MG63 (cell line): Measurements from ENCODE around the gene PARP6. TPM values are rescaled to one million over a fixed set of nuclear protein-coding genes. Genes with fewer than 3 reads are reported as not detected.
A peak's percentile ranks its signal among the peaks of the same experiment; 100 is the strongest.

Source experiments
- DNase-seq: peaks from one replicate; pipeline ENCODE4 v3.0.0-alpha.2; 2020
- H3K27me3 ChIP-seq: fragments of 250-450 bp; sonication (Bioruptor Pico); 2 replicates; pipeline ENCODE4 v1.5.1; 2020; ENCODE audit warnings: mild to moderate bottlenecking, moderate library complexity
- H3K36me3 ChIP-seq: fragments of 250-450 bp; sonication (Bioruptor Pico); 2 replicates; pipeline ENCODE4 v1.5.1; 2020; ENCODE audit warnings: mild to moderate bottlenecking, moderate library complexity
- H3K4me3 ChIP-seq: fragments of 250-450 bp; sonication (Bioruptor Pico); 2 replicates; pipeline ENCODE4 v1.5.1; 2020; ENCODE audit warnings: mild to moderate bottlenecking, moderate library complexity
- H3K9me3 ChIP-seq: fragments of 250-450 bp; sonication (Bioruptor Pico); 2 replicates; pipeline ENCODE4 v1.5.1; 2020; ENCODE audit warnings: mild to moderate bottlenecking, moderate library complexity
- total RNA-seq: library from RNA; depleted of rRNA; stranded (reverse); fragments of >200 nt; shearing (Covaris generic); gene quantifications from 2 replicates; pipeline ENCODE4 v1.2.3, GENCODE V29; 2014; ENCODE audit warnings: low replicate concordance

The PARP6 gene
- total RNA-seq, 1 experiment from 2014 or later, result 28.4 TPM

DNA sequence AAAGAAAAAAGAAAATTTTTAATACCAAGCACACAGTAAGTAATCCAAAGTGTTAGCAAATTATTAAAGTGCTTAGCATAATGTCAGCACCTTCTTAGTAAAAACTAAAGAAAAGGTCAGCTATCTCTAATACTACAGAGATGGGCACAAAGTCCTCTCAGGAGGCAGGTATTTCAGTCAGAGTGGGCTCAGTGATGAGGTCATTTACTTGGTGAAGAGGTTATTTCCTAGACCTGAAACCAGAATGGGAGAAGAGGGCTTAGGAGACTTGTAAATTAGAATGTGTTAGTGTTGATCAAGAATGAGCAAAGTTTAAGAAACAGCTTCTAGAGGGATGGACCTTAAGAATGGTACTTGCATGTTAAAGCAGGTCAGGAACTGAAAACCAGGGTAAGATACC lies 32.7 kb downstream of the PARP6 start:
- Histone ChIP-seq H3K36me3 (peaks cover 50% of the 10 kb centered on the region), H3K4me3 (no peak overlapping the region), H3K9me3 (no peaks in the 10 kb centered on the region), H3K27me3 (no peaks in the 10 kb centered on the region)
- DNase-seq, result no peak

DNA sequence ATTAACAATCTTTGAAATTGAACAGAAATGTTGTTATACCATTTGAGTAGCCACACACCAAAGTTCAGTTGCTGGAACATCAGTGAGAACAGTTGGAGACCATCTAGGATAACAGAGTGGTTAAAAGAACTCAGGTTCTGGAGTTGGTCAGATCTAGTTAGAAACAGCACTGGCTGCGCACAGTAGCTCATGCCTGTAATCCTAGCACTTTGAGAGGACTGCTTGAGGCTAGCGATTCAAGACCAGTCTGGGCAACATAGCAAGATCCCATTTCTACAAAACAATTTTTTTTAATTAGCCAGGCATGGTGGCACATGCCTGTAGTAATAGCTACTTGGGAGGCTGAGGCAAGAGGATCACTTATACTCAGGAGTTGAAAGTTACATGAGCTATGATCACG lies 33.8 kb downstream of the PARP6 start:
- H3K27me3 ChIP-seq, result no peaks in the 10 kb centered on the region
- no peaks in the 10 kb centered on the region for H3K9me3 ChIP-seq
- DNase-seq, result no peak
- H3K4me3 ChIP-seq, result no peak overlapping the region
- peaks cover 40% of the 10 kb centered on the region for H3K36me3 ChIP-seq

DNA sequence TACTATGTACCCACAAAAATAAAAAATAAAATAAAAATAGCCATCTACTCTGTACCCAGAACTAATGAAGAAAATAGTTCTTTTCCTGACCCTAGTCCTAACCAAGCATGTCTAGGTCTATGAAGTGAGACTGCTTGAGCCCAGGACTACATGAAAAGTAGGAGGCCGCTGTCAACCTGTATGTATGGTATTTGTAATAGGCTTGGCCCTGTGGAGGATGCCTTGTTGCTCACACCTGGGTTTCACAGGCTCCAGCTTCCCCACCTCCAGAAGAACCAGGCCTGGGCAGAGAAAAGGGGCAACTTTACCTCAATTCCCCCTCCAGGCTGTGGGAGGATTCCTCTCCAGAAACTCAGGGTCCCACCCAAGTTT lies 34.5 kb downstream of the PARP6 start:
- no peaks in the 10 kb centered on the region for H3K27me3 ChIP-seq
- no peak overlapping the region for H3K4me3 ChIP-seq
- DNase-seq, result no peak
- H3K9me3 ChIP-seq, result no peaks in the 10 kb centered on the region
- H3K36me3 ChIP-seq, result peaks cover 32% of the 10 kb centered on the region

DNA sequence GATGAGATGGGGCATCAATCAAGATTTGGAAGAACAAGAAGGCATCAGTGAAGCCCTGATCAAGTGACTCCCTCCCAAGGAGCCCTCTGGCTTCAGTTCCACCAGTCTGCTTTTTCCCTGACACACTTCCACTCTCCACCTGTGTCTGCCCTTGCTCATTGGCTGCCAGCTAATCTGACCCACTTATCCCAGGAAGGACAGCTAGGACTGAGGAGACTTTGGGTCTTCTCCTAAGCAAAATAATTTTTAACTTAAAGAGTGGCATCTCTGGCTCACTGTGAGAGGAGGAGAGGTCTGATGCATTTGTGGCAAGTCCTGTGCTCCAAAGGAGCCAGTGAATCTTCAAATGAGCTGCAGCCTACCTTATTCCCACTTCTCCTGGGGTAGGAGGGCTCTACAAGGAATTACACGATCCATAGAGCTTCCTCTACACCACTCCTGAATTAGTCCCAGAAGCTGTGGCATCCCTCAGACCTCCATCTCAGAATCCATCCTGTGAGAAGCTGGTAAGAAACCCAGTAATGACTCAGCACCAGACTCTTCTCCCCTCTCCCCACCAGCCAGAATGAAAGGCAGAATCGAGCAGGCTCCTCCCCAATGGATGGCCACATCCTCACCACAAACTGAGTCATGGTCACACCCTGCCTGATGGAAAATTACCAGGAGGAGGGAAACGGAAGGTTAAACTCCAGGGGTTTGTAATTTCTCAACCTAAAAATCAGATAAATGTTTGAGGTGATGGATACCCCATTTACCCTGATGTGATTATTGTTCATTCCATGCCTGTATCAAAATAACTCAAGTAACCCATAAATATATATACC lies 35.1 kb downstream of the PARP6 start:
- Histone ChIP-seq H3K27me3 (no peaks in the 10 kb centered on the region), H3K4me3 (peak overlapping the region; percentile 24), H3K36me3 (peaks cover 26% of the 10 kb centered on the region), H3K9me3 (no peaks in the 10 kb centered on the region)
- peak; percentile 94 for DNase-seq

DNA sequence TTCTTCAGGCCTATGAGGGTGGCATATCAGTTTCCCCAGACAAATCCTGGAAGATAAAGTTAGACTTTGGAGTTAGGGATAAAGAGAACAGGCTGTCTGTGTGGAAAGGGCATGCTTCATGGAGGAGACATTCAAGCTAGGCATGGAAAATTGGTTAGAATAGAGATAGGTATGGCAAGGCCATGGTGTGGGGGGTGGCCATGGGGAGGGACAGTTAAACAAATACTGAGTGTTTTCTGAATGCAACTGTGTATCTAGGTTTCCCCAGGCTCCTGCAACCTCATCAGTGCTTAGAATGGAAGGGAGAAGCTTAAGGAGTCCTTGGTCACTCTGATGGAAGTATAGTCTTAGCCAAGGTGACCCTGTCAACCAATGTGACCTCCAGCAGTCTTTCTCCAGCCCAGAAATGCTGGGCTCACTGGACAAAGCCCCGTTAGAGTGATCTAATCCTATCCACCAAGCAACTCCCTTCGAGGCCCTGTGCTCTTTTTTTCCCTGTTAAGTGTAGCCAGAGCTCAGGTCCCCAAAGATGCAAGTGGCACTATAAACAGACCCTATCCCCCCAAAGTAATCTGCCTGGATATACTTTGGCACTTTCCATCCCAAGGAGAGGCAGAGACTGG lies 35.9 kb downstream of the PARP6 start:
- DNase-seq, result no peak
- peak overlapping the region; percentile 24 for H3K4me3 ChIP-seq

GRCh38 chr15:72235298-72235697 lies 37.1 kb downstream of the PARP6 start:
- Histone ChIP-seq H3K9me3 (no peaks in the 10 kb centered on the region), H3K27me3 (no peaks in the 10 kb centered on the region), H3K36me3 (peaks cover 8% of the 10 kb centered on the region), H3K4me3 (no peak overlapping the region)
- no peak for DNase-seq

More for the DNA sequence above, 35.9 kb downstream of the PARP6 start:
- Histone ChIP-seq H3K27me3 (no peaks in the 10 kb centered on the region), H3K36me3 (peaks cover 19% of the 10 kb centered on the region), H3K9me3 (no peaks in the 10 kb centered on the region)

GRCh38 chr15:72233769-72234168 lies 38.6 kb downstream of the PARP6 start:
- no peak overlapping the region for H3K4me3 ChIP-seq
- H3K27me3 ChIP-seq, result no peaks in the 10 kb centered on the region
- no peaks in the 10 kb centered on the region for H3K9me3 ChIP-seq
- no peak for DNase-seq
- H3K36me3 ChIP-seq, result peaks cover 11% of the 10 kb centered on the region

DNA sequence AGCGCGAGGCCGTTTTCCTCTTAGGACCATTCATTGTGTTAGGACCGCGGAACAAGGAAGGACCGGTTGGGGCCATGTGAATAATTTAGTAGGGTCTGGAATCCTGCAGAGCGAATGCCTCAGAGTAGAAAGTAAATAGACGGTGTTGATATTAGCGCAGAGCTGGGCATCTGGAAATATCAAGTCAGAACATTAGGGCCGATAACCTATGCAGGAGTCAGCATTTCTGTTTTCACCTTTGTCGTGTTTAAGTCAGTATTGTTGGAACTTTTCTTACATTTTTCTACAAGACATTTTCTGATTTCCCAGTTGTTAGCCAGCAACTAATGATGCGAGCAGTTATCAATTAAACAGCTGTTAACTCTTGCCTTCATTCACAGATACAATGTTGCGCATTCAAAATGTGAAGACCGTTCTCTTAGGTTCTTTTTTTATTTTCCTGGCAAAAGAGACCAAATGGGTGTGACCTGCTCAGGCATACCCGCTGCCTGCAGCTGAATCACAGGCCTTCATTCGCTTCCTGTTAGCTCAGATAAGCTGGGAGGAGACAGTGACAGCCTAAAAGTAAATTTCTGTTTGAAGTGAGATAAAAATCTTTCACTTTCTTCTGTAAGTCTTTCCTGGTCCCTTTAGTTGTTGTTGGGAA lies 40.4 kb downstream of the PARP6 start:
- Histone ChIP-seq H3K36me3 (peaks cover 19% of the 10 kb centered on the region), H3K9me3 (no peaks in the 10 kb centered on the region), H3K4me3 (peak overlapping the region; percentile 86), H3K27me3 (no peaks in the 10 kb centered on the region)
- DNase-seq, result peak; percentile 80

DNA sequence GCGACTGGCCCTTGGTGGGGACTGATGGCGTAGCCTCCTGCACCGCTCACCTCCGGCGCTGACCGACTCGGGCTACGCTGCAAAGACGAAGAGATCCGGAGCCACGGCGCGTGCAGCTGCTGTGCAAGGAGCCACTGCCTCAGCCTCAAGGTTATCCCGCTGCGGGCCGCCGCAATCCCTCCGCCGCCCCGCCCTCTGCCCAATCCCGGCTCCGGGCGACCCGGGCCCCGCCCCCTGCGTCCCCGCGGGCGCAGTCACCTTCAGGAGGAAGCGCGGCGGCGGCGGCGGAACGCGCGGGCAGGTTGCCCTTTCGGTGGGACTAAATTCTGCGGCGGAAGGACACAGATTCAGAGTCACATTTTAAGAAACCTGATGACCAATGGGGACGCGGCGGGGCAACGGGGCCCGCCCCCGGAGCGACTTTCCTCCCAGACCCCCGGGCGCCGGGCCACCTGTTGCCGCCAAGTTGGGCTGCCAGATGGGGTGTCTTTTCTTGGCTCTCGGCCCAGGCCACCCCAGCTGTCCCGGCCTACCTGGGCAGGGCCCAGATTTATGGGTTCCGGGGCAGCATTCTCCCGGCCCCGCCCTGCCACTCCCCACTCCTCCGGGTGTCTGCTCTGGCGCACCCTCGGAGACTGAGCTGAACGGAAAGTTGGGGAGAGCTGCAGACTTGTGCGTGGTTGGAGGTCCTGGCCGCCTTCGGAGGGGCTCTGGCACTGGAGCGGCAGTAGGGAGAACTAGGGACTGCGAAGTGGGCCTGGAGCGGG lies 41.1 kb downstream of the PARP6 start, which contains the start of gene PKM:
PKM (minus strand) TSS at position 125 of the 767 bp plus-strand sequence. CDS start 12,093 bp downstream, outside the sequence.
- DNase-seq, result peak; percentile 99
- Histone ChIP-seq H3K4me3 (peak within 1 kb of the TSS; percentile 86), H3K36me3 (peaks cover 20% of the 10 kb centered on the region), H3K27me3 (no peaks in the 10 kb centered on the region), H3K9me3 (no peaks in the 10 kb centered on the region)

GRCh38 chr15:72230197-72231065 lies 41.9 kb downstream of the PARP6 start:
- Histone ChIP-seq H3K4me3 (peak overlapping the region; percentile 86), H3K9me3 (no peaks in the 10 kb centered on the region), H3K36me3 (peaks cover 28% of the 10 kb centered on the region), H3K27me3 (no peaks in the 10 kb centered on the region)
- DNase-seq, result peak; percentile 98

GRCh38 chr15:72229947-72230196 lies 42.5 kb downstream of the PARP6 start:
- H3K36me3 ChIP-seq, result peaks cover 32% of the 10 kb centered on the region

GRCh38 chr15:72229076-72229946 lies 43.0 kb downstream of the PARP6 start:
- no peak for DNase-seq

More at GRCh38 chr15:72229947-72230196, 42.5 kb downstream of the PARP6 start:
- no peaks in the 10 kb centered on the region for H3K27me3 ChIP-seq
- peak overlapping the region; percentile 86 for H3K4me3 ChIP-seq
- no peak for DNase-seq
- no peaks in the 10 kb centered on the region for H3K9me3 ChIP-seq

DNA sequence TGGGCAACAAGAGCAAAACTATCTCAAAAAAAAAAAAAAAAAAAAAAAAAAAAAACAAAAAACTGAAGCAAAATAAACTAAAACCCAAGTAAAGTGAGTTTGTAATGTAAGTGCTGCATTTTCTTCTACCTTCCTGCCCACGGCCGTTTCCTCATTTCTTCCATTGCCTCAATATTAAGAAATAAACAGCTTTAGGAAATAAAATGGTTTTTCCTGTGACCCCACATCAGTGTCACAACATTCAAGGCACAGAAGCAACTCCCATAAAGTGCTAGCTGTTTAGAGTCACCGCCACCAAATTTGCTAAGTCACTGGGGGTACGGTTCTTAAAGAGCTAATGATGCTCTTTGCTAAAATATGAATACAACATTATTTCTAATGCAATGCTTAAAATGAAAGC lies 44.6 kb downstream of the PARP6 start:
- H3K4me3 ChIP-seq, result peak overlapping the region; percentile 86
- no peaks in the 10 kb centered on the region for H3K27me3 ChIP-seq
- DNase-seq, result no peak
- H3K9me3 ChIP-seq, result no peaks in the 10 kb centered on the region
- peaks cover 48% of the 10 kb centered on the region for H3K36me3 ChIP-seq

More at GRCh38 chr15:72229076-72229946, 43.0 kb downstream of the PARP6 start:
- Histone ChIP-seq H3K27me3 (no peaks in the 10 kb centered on the region), H3K9me3 (no peaks in the 10 kb centered on the region), H3K4me3 (peak overlapping the region; percentile 86), H3K36me3 (peaks cover 35% of the 10 kb centered on the region)

DNA sequence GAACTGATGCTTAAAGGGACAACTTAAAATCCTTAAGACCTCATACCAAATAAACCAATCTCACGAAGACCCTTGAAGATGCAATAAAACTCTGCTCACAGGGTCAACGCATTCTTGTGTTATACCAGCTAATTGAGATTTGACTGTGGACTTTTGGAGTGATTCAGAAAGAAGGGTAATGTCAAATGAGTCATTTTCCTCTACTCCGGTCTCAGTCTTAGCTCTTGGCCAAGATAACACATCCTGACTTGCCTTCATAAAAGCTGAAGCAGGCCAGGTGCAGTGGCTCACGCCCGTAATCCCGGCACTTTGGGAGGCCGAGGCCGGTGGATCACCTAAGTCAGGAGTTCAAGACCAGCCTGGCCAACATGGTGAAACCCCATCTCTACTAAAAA lies 45.2 kb downstream of the PARP6 start:
- peak; percentile 82 for DNase-seq
- Histone ChIP-seq H3K36me3 (peaks cover 49% of the 10 kb centered on the region), H3K4me3 (peak overlapping the region; percentile 86), H3K27me3 (no peaks in the 10 kb centered on the region), H3K9me3 (no peaks in the 10 kb centered on the region)

DNA sequence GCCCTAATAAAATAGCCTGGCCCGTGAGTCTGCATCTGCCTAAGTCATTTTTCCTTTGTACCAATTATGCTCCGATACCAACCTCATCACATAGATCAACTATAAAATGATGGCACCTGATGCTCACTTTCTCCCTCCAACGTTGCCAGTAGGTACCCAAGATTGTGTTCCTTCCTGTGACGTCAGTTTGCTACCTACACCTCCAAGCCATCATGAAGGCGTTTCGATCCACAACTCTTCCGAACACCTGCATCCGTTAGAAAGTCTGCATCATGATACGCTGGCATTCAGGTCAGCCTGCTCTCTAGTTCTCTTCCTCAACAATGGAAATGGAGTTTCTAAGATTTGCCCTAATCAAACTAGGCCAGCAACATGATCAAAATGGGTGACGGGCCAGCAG lies 49.1 kb downstream of the PARP6 start:
- no peak for DNase-seq
- H3K9me3 ChIP-seq, result no peaks in the 10 kb centered on the region
- H3K27me3 ChIP-seq, result no peaks in the 10 kb centered on the region
- peaks cover 74% of the 10 kb centered on the region for H3K36me3 ChIP-seq
- H3K4me3 ChIP-seq, result no peak overlapping the region
